Placental epithelial cell (primary cell): ENCODE results near the gene ALDH4A1. TPM values are rescaled to one million over a fixed set of nuclear protein-coding genes. Genes with fewer than 3 reads are reported as not detected.

Experiments
- small RNA-seq: library from RNA; depleted of rRNA; stranded (forward); fragments of <200 nt; gene quantifications from one replicate; pipeline ENCODE3, GENCODE V24; 2012
- total RNA-seq: library from RNA; depleted of rRNA; stranded (reverse); fragments of >200 nt; gene quantifications from 2 replicates; pipeline ENCODE4 v1.2.3, GENCODE V29; 2012

ALDH4A1 gene
- 10.5 and 11.0 TPM in 2 replicates for total RNA-seq

GRCh38 chr1:18902523-18903290 is at the start of gene ALDH4A1:
ALDH4A1 (minus strand) TSS chr1:18902555; CDS start chr1:18902523, 32 bp downstream.

GRCh38 chr1:18859560-18859959 is 42.8 kb downstream of the ALDH4A1 start, which contains the start of gene TAS1R2:
TAS1R2 (minus strand) TSS chr1:18859660; CDS start chr1:18859660, 0 bp downstream.

Small RNAs within 50 kb of the gene (small RNA-seq; reads per million reads assigned to genes)
- not detected for gene MIR1290
- not detected for gene MIR4695

Other genes with a start within 250 kb of the ALDH4A1 start
- not detected in 2 replicates for gene TAS1R2, start 42.9 kb downstream of the ALDH4A1 start, total RNA-seq
- 5.9 and 10.3 TPM in 2 replicates for gene IFFO2, start 54.1 kb upstream of the ALDH4A1 start, total RNA-seq